Activated CD8-positive, alpha-beta T cell treated with anti-CD3 and anti-CD28 coated beads, Interleukin-2, amount 10 ng/mL, durations not matched to agents 7 days and 5 days (primary cell): ENCODE results near the gene DDX28. TPM values are rescaled to one million over a fixed set of nuclear protein-coding genes. Genes with fewer than 3 reads are reported as not detected.
"Not testable (repeated sequence)": the region's sequence is repeated elsewhere in the genome, so short reads cannot be mapped to it uniquely, and the experiment has no call there.

Source experiments
- ATAC-seq: fragments of 150-1000 bp; cut with Tn5 transposase; one replicate; pipeline ENCODE4 v1.10.0; 2021; ENCODE audit warnings: moderate library complexity
- CTCF ChIA-PET: fragments of 350-600 bp; sonication (Branson Sonifier 250); formaldehyde crosslinking; loops from one replicate; lab custom pipeline; 2021; ENCODE audit warnings: antibody characterized with exemption; lab: Charles Lee
- POLR2A ChIA-PET: fragments of 350-600 bp; sonication (Branson Sonifier 250); formaldehyde crosslinking; loops from one replicate; lab custom pipeline; 2021; ENCODE audit warnings: antibody characterized with exemption; lab: Charles Lee
- DNase-seq: peaks from one replicate; pipeline ENCODE4 v3.0.0-alpha.2; 2020
- H3K27ac Mint-ChIP-seq: one replicate; pipeline ENCODE4 v1.8.0; 2021; ENCODE audit warnings: mild to moderate bottlenecking, mixed read lengths
- H3K27me3 Mint-ChIP-seq: one replicate; pipeline ENCODE4 v1.8.0; 2021; ENCODE audit warnings: low read depth, mixed read lengths
- H3K36me3 Mint-ChIP-seq: one replicate; pipeline ENCODE4 v1.8.0; 2021; ENCODE audit warnings: low read depth, mixed read lengths
- H3K4me1 Mint-ChIP-seq: one replicate; pipeline ENCODE4 v1.8.0; 2021; ENCODE audit warnings: low read depth, mixed read lengths
- H3K4me3 Mint-ChIP-seq: one replicate; pipeline ENCODE4 v1.8.0; 2021; ENCODE audit warnings: mild to moderate bottlenecking, mixed read lengths
- H3K9me3 Mint-ChIP-seq: one replicate; pipeline ENCODE4 v1.8.0; 2022; ENCODE audit warnings: mixed read lengths; ENCODE audit not compliant: insufficient read depth
- total RNA-seq, 2 experiments: library from RNA; stranded (reverse); gene quantifications; one replicate each; pipeline ENCODE4 v1.2.3, GENCODE V29; 2021

Gene DDX28
- total RNA-seq, 2 experiments from 2014 or later: 13.6 to 13.9 TPM

DNA sequence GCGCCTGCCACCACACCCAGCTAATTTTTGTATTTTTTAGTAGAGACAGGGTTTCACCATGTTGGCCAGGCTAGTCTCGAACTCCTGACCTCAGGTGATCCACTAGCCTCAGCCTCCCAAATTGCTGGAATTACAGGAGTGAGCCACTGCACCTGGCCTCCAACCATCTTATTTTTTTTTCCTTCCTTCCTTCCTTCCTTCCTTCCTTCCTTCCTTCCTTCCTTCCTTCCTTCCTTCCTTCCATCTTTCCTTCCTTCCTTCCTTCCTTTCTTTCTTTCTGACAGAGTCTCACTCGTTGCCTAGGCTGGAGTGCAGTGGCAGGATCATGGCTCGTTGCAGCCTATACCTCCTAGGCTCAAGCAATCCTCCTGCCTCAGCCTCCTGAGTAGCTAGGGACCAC lies 13.2 kb downstream of the DDX28 start:
- H3K36me3 Mint-ChIP-seq, H3K27ac Mint-ChIP-seq, H3K9me3 Mint-ChIP-seq, POLR2A ChIA-PET, H3K4me3 Mint-ChIP-seq, ATAC-seq, DNase-seq, H3K27me3 Mint-ChIP-seq: not testable (repeated sequence)
- peaks cover 25% of the 10 kb centered on the region for H3K4me1 Mint-ChIP-seq
- CTCF ChIA-PET: interaction anchor here (0.7 kb wide), 1 partner anchor 67 kb away, joined by 3 read pairs; no protein-coding TSS in a partner anchor

DNA sequence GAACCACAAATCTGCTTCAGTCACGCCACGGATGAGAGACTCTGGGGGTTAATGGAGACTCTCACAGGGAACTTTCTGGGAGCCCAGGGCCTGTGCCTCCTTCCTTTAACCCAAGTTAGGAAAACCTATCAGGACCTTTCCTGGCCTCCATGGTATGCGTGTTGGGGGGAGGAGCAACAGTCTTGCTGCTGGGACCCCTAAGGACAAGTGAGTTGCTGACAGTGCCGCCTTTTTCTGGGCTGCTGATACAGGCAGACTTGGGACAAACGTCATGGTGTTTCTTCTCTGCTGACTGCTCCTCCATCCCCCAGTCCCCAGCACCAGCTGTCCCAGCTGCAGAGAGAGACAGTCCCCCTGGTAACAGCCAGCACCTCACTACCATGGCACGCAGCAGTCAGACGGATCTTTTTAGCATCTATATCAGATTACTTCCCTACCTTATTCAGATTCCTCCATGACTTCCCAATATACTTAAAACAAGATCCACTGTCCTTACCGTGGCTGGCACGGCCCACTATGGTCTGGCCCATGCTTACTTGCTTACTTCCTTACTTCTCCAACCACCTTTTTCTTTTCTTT lies 13.8 kb downstream of the DDX28 start:
- H3K9me3 Mint-ChIP-seq: no peaks in the 10 kb centered on the region
- POLR2A ChIA-PET: interaction anchor here (2.0 kb wide), 1 partner anchor 13 kb away, joined by 9 read pairs; the partner anchor contains the start of genes DDX28 and DUS2
- no peak overlapping the region for H3K4me3 Mint-ChIP-seq
- peaks cover 25% of the 10 kb centered on the region for H3K4me1 Mint-ChIP-seq
- H3K27ac Mint-ChIP-seq: no peak overlapping the region
- CTCF ChIA-PET: interaction anchor here (1.5 kb wide), 1 partner anchor 15 kb away, joined by 4 read pairs; no protein-coding TSS in a partner anchor
- no peaks in the 10 kb centered on the region for H3K27me3 Mint-ChIP-seq
- ATAC-seq (no peak), DNase-seq (no peak)
- H3K36me3 Mint-ChIP-seq: no peaks in the 10 kb centered on the region

DNA sequence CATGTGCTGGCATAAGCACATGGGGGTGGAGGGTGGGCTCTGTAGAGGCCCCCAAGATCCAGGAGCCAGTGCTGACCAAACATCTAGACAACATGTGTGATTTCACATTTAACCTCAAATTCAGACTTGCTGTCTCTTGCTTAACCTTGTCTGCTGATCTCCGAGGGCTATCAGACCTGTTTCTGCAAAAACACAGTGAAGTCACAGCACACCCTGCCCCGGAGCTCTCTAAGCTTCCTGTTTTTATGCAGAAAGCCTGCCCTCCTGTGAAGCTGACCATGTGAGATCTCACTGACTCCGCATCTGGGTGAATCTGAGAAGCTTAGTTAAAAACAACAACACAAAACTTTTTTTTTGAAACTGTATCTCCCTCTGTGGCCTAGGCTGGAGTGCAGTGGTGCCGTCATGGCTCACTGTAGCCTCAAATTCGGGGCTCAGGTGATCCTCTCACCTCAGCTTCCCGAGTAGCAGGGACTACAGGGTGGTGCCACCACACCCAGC lies 17.2 kb downstream of the DDX28 start:
- CTCF ChIA-PET: interaction anchor here (0.8 to 3.8 kb wide), 5 partner anchors 12 to 35 kb away, joined by 3 to 15 read pairs (median 6); partner anchors contain the start of genes DDX28 and DUS2
- ATAC-seq (peak; percentile 91), DNase-seq (peak; percentile 56)
- no peak overlapping the region for H3K4me3 Mint-ChIP-seq
- no peaks in the 10 kb centered on the region for H3K27me3 Mint-ChIP-seq
- H3K4me1 Mint-ChIP-seq: peaks cover 20% of the 10 kb centered on the region
- POLR2A ChIA-PET: interaction anchor here (0.6 to 2.5 kb wide), 6 partner anchors 10 to 70 kb away, joined by 3 to 14 read pairs (median 4); partner anchors contain the start of genes DDX28, DPEP2NB, DUS2 and PSMB10
- H3K36me3 Mint-ChIP-seq: no peaks in the 10 kb centered on the region
- peak overlapping the region; percentile 90 for H3K27ac Mint-ChIP-seq
- no peaks in the 10 kb centered on the region for H3K9me3 Mint-ChIP-seq

DNA sequence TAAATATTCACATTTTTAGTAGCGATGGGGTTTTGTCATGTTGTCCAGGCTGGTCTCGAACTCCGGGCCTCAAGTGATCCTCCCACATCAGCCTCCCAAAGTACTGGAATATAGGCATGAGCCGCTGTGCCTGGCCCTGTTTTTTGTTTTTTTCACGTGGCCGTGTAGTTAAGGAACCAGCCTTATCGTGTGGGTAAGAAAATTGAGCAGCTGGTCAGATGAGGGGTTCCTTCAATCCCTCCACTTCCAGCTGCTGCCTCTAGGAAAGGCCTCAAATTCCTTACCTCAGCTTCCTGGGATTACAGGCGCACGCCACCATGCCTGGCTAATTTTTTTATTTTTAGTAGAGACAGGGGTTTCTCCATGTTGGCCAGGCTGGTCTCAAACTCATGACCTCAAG lies 17.8 kb downstream of the DDX28 start:
- Mint-ChIP-seq H3K36me3 (no peaks in the 10 kb centered on the region), H3K4me1 (peaks cover 26% of the 10 kb centered on the region), H3K27ac (peak overlapping the region; percentile 90), H3K27me3 (no peaks in the 10 kb centered on the region), H3K9me3 (no peaks in the 10 kb centered on the region), H3K4me3 (no peak overlapping the region)
- no peak for DNase-seq
- ChIA-PET POLR2A (interaction anchor here (1.0 to 2.5 kb wide), 5 partner anchors 11 to 69 kb away, joined by 3 to 14 read pairs (median 5); partner anchors contain the start of genes DDX28, DPEP2NB, DUS2 and PSMB10), CTCF (interaction anchor here (0.8 to 3.8 kb wide), 4 partner anchors 11 to 36 kb away, joined by 3 to 15 read pairs (median 8); partner anchors contain the start of genes DDX28 and DUS2)
- ATAC-seq: no peak

DNA sequence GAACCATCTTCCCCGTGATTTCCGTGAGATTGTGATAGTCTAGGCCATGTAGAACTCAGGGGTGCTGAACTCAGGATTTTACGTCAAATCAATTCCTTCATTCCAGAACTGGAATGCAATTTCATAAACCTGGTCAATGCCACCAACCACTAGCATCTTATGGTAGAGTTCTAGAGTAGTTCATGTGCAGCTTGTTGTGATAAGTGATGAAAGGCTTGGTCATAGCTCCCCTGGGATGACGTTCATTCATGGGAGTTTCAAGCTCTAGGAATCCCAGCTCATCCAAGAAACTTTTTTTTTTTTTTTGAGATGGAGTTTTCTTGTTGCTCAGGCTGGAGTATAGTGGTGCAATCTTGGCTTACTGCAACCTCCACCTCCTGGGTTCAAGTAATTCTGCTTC lies 20.0 kb downstream of the DDX28 start:
- peaks cover 6% of the 10 kb centered on the region for H3K36me3 Mint-ChIP-seq
- H3K27ac Mint-ChIP-seq: no peak overlapping the region
- H3K4me1 Mint-ChIP-seq: peaks cover 43% of the 10 kb centered on the region
- DNase-seq (no peak), ATAC-seq (no peak)
- H3K27me3 Mint-ChIP-seq: no peaks in the 10 kb centered on the region
- no peaks in the 10 kb centered on the region for H3K9me3 Mint-ChIP-seq
- POLR2A ChIA-PET: interaction anchor here (0.6 to 1.8 kb wide), 4 partner anchors 9 to 20 kb away, joined by 3 to 7 read pairs (median 4); no protein-coding TSS in a partner anchor
- H3K4me3 Mint-ChIP-seq: no peak overlapping the region
- CTCF ChIA-PET: interaction anchor here (1.1 to 1.8 kb wide), 6 partner anchors 9 to 61 kb away, joined by 3 to 9 read pairs (median 4); no protein-coding TSS in a partner anchor

DNA sequence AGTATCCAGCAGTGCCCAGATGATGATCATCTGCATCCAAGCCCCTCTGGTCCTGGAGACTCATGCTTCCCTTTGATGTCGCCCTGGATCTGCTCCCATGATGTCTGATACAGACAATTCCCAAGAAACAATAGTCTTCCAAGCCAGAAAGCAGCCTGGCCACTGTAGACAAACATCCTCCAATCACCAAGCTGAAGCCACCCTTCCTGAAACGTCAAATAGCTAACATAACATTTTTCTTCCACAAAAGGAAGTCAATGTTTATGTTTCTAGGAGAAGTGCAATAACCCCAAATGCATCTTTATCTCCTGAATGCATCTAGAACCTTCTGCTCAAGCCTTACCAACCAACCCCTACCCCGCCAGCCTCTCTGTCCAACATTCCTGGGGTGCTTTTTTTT lies 22.6 kb downstream of the DDX28 start:
- Mint-ChIP-seq H3K9me3 (no peaks in the 10 kb centered on the region), H3K27me3 (no peaks in the 10 kb centered on the region), H3K4me1 (peaks cover 44% of the 10 kb centered on the region), H3K27ac (peak overlapping the region; percentile 82), H3K4me3 (peak overlapping the region; percentile 32), H3K36me3 (peaks cover 10% of the 10 kb centered on the region)
- ChIA-PET POLR2A (interaction anchor here (1.1 to 3.7 kb wide), 4 partner anchors 22 to 108 kb away, joined by 3 to 48 read pairs (median 4); partner anchors contain the start of genes DDX28, DUS2 and PSKH1), CTCF (interaction anchor here (1.4 to 3.0 kb wide), 2 partner anchors 22 to 40 kb away, joined by 11 to 16 read pairs; partner anchors contain the start of genes DDX28 and DUS2)
- ATAC-seq: no peak
- no peak for DNase-seq

DNA sequence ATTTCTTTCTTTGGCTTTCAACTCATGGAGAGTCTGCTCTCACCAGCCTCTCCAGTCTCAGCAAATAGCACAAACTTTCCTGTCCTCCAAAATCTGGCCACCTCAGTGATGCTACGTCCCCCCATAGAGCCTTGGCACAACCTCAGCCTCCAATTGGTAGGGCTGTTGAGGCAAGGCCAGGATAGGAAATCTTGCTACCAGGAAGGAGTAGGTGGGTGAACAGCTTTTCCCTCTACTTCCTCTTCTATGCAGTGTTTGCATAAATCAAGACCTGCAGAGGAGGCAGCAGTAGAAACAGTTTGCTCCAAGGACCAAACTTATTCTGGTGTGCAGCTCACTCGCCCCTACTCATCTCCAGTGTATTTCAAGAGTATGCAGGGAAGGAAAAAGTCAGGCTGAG lies 23.0 kb downstream of the DDX28 start:
- ATAC-seq (peak; percentile 17), DNase-seq (no peak)
- H3K9me3 Mint-ChIP-seq: no peaks in the 10 kb centered on the region
- peaks cover 45% of the 10 kb centered on the region for H3K4me1 Mint-ChIP-seq
- H3K27ac Mint-ChIP-seq: peak overlapping the region; percentile 82
- peak overlapping the region; percentile 60 for H3K4me3 Mint-ChIP-seq
- H3K27me3 Mint-ChIP-seq: no peaks in the 10 kb centered on the region
- POLR2A ChIA-PET: interaction anchor here (1.1 to 3.7 kb wide), 4 partner anchors 11 to 107 kb away, joined by 3 to 48 read pairs (median 4); partner anchors contain the start of genes DDX28, DUS2 and PSKH1
- H3K36me3 Mint-ChIP-seq: peaks cover 10% of the 10 kb centered on the region
- CTCF ChIA-PET: interaction anchor here (1.4 to 3.0 kb wide), 2 partner anchors 23 to 41 kb away, joined by 11 to 16 read pairs; partner anchors contain the start of genes DDX28 and DUS2

DNA sequence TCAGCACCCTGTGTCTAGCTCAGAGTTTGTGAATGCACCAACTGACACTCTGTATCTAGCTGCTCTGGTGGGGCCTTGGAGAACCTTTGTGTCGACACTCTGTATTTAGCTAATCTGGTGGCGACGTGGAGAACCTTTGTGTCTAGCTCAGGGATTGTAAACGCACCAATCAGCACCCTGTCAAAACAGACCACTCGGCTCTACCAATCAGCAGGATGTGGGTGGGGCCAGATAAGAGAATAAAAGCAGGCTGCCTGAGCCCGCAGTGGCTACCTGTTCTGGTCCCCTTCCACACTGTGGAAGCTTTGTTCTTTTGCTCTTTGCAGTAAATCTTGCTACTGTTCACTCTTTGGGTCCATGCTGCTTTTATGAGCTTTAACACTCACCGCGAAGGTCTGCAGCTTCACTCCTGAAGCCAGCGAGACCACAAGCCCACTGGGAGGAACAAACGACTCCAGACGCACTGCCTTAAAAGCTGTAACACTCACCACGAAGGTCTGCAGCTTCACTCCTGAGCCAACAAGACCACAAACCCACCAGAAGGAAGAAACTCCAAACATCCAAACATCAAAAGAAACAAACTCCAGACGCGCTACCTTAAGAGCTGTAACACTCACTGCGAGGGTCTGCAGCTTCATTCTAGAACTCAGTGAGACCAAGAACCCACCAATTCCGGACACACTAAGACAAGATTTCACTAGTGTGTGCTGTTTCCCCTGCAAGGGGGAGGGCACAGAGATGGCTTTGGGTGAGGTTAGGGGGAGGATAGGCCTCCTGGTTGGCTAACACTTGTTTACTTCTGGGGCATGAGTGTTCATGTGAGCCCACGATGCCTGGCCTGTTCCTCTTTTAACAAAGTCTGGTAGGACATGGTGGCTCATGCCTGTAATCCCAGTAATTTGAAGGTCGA lies 24.0 kb downstream of the DDX28 start, which contains the start of gene DPEP2:
TSS of gene DPEP2 (minus strand) at position 706 of the 910 bp plus-strand sequence. CDS start 6,272 bp downstream, outside the sequence.
- ATAC-seq (peak; percentile 83), DNase-seq (peak; percentile 66)
- not testable (repeated sequence) for H3K27me3 Mint-ChIP-seq, H3K36me3 Mint-ChIP-seq, H3K9me3 Mint-ChIP-seq
- POLR2A ChIA-PET: interaction anchor here (0.7 to 3.7 kb wide), 17 partner anchors 9 to 193 kb away, joined by 3 to 48 read pairs (median 3); partner anchors contain the start of genes DDX28, DUS2, NFATC3 and PSKH1
- peak within 1 kb of the TSS; percentile 60 for H3K4me3 Mint-ChIP-seq
- H3K27ac Mint-ChIP-seq: peak within 1 kb of the TSS; percentile 82
- H3K4me1 Mint-ChIP-seq: peaks cover 52% of the 10 kb centered on the region
- CTCF ChIA-PET: interaction anchor here (0.8 to 3.0 kb wide), 9 partner anchors 10 to 64 kb away, joined by 3 to 16 read pairs (median 4); partner anchors contain the start of genes DDX28 and DUS2

DNA sequence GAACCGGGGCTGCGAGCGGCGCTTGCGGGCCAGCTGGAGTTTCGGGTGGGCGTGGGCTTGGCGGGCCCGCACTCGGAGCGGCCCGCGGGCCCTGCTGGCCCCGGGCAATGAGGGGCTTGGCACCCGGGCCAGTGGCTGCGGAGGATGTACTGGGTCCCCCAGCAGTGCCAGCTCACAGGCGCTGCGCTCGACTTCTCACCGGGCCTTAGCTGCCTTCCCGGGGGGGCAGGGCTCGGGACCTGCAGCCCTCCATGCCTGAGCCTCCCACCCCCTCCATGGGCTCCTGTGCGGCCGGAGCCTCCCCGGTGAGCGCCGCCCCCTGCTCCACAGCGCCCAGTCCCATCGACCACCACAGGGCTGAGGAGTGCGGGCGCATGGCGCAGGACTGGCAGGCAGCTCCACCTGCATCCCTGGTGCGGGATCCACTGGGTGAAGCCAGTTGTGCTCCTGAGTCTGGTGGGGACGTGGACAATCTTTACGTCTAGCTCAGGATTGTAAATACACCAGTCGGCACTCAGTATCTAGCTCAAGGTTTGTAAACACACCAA lies 24.7 kb downstream of the DDX28 start:
- not testable (repeated sequence) for H3K4me3 Mint-ChIP-seq, ATAC-seq, H3K36me3 Mint-ChIP-seq, H3K27me3 Mint-ChIP-seq, DNase-seq, H3K9me3 Mint-ChIP-seq
- CTCF ChIA-PET: interaction anchor here (0.8 to 3.0 kb wide), 8 partner anchors 9 to 65 kb away, joined by 3 to 16 read pairs (median 4); partner anchors contain the start of genes DDX28 and DUS2
- Mint-ChIP-seq H3K4me1 (peaks cover 58% of the 10 kb centered on the region), H3K27ac (peak overlapping the region; percentile 82)
- POLR2A ChIA-PET: interaction anchor here (0.8 to 3.7 kb wide), 10 partner anchors 15 to 87 kb away, joined by 3 to 48 read pairs (median 4); partner anchors contain the start of genes DDX28, DUS2, NFATC3 and PSMB10

DNA sequence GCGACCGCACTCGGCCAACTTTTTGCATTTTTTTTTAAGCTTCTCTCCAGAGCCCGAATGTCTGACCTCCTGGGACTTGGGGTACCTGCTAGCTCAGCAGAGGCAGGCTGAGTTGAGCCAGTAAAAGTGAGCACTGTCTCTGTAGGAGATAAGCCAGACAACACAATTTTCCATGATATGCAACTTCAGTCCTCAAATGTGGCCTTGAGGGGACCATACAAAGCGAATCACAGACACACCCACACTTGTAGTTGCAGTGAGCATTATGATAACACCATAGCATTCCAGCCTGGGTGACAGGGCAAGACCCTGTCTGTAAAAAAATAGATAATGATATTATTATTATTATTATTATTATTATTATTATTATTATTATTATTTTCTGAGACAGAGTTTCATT lies 26.4 kb downstream of the DDX28 start:
- no peaks in the 10 kb centered on the region for H3K27me3 Mint-ChIP-seq
- H3K9me3 Mint-ChIP-seq: no peaks in the 10 kb centered on the region
- peaks cover 68% of the 10 kb centered on the region for H3K4me1 Mint-ChIP-seq
- no peak overlapping the region for H3K4me3 Mint-ChIP-seq
- ATAC-seq (no peak), DNase-seq (no peak)
- CTCF ChIA-PET: interaction anchor here (0.6 to 1.8 kb wide), 3 partner anchors 44 to 113 kb away, joined by 3 to 5 read pairs (median 5); no protein-coding TSS in a partner anchor
- peaks cover 10% of the 10 kb centered on the region for H3K36me3 Mint-ChIP-seq
- H3K27ac Mint-ChIP-seq: no peak overlapping the region
- POLR2A ChIA-PET: interaction anchor here (1.3 kb wide), 1 partner anchor 27 kb away, joined by 4 read pairs; the partner anchor contains the start of genes DDX28 and DUS2
